ENCODE measurements around the gene ALKBH4. TPM values are rescaled to one million over a fixed set of nuclear protein-coding genes. Genes with fewer than 3 reads are reported as not detected.

ALKBH4 gene
- total and polyA plus RNA-seq, 2 of the 4 experiments (the other 2 are of a cell fraction), result 6.1 to 7.4 TPM

DNA sequence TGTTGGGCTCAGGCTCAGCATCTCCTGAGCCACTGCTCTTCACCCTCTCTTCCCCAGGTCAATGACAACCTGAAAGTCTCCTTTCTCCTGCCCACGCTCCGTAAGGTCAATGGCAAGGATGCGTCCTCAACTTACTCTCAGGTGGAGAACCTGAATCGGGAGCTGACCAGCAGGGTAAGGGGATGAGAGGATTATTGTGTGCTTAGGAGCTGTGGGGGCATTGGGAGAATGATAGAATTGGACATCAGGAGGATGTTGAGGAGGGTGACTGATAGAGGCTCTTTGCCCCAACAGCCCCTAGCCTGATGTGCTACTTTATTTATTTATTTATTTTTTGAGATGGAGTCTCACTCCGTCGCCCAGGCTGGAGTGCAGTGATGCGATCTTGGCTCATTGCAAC is 1.4 kb upstream of the ALKBH4 start:
- H2BK120ac ChIP-seq (ENCODE audit: low read depth, low read length), result no peak overlapping the region
- no peak overlapping the region for H3K56ac ChIP-seq (ENCODE audit: extremely low read depth, insufficient read depth, low read length)
- H3K4ac ChIP-seq (ENCODE audit: low read depth, low read length), result peak overlapping the region; percentile 27; the same call in 1 of the 2 replicates
- in situ Hi-C loops (cut with MboI; ENCODE audit: low sequenced_read_pairs) (no loop called here), dilution Hi-C loops (cut with HindIII; ENCODE audit: low sequenced_read_pairs, unreplicated experiment) (no loop called here), intact Hi-C loops (cut with micrococcal nuclease) (no loop called here)
- H3K9me1 ChIP-seq (ENCODE audit: insufficient read depth, low read length), result peaks cover 14% of the 10 kb centered on the region
- no peak overlapping the region for H2BK5ac ChIP-seq (ENCODE audit: low read depth, low read length, poor library complexity, severe bottlenecking)
- no peak overlapping the region for H2BK15ac ChIP-seq (ENCODE audit: low read depth, low read length)
- H3K36me3 ChIP-seq (ENCODE audit: control insufficient read depth, insufficient read depth, low read length), result peaks cover 20% of the 10 kb centered on the region
- BruUV-seq (replicated peaks), result no TSS peak
- peaks cover 6% of the 10 kb centered on the region for H3K4me1 ChIP-seq (ENCODE audit: control insufficient read depth, insufficient read depth, low read length)
- 100% methylated on average over 2 of the region's 7 CpGs; no CpG with 5 or more reads in 1 of the 2 experiments for WGBS, 2 experiments (ENCODE audit: extremely low coverage in 2 of 2, insufficient read length in 1 of 2)
- H3K23ac ChIP-seq (ENCODE audit: low read depth, low read length), result peak overlapping the region; percentile 85
- H3K4me2 ChIP-seq (ENCODE audit: low read depth, low read length), result no peak overlapping the region; the same call in 1 of the 2 replicates
- no peak for ATAC-seq (ENCODE audit: low read depth)
- H3K14ac ChIP-seq (replicated peaks; ENCODE audit: low read depth, low read length), result no peak overlapping the region
- H4K20me1 ChIP-seq (ENCODE audit: insufficient read depth, low read length), result peaks cover 6% of the 10 kb centered on the region
- no peak for DNase-seq
- no peaks in the 10 kb centered on the region for H3K27me3 ChIP-seq (ENCODE audit: control insufficient read depth, insufficient read depth, low read length)
- CTCF ChIA-PET, result no interaction called here
- peaks cover 25 to 58% of the 10 kb centered on the region in 2 experiments for H3K79me1 ChIP-seq (ENCODE audit: low read depth in 1 of 2, low read length in 2 of 2)
- POLR2A ChIA-PET (ENCODE audit: unreplicated experiment), result no interaction called here
- no peak overlapping the region for H3K9ac ChIP-seq (ENCODE audit: low read depth, low read length)
- peak overlapping the region; percentile 33 for H2AFZ ChIP-seq (replicated peaks; ENCODE audit: low read length, poor library complexity)
- H4K91ac ChIP-seq (ENCODE audit: insufficient read depth, low read depth, low read length), result no peak overlapping the region
- H2AK9ac ChIP-seq (replicated peaks; ENCODE audit: low read depth, low read length, poor library complexity), result peak overlapping the region; percentile 60
- H3K9me3 ChIP-seq (ENCODE audit: control insufficient read depth, insufficient read depth, low read length), result no peaks in the 10 kb centered on the region
- H4K8ac ChIP-seq (ENCODE audit: low read depth in 2 of 2, low read length in 2 of 2), result no peak overlapping the region
- no peak overlapping the region for H3K4me3 ChIP-seq (ENCODE audit: insufficient read depth, low read depth, low read length)
- no peak overlapping the region for H4K5ac ChIP-seq (ENCODE audit: low read depth, low read length)
- H3K18ac ChIP-seq (ENCODE audit: low read depth, low read length), result no peak overlapping the region
- TF ChIP-seq CHD1 (IDR thresholded peaks at IDR 0.05; ENCODE audit: low read depth, low read length), result no peak
- no peak for TF ChIP-seq CTCF (conservative IDR thresholded peaks at IDR 0.05; ENCODE audit: low read depth, low read length)
- no peak for TF ChIP-seq POLR2A (IDR thresholded peaks at IDR 0.05; ENCODE audit: low read depth, low read length)
- no peak for TF ChIP-seq RCOR1 (IDR thresholded peaks at IDR 0.05; ENCODE audit: insufficient replicate concordance, low read length)
- no peak for TF ChIP-seq USF2 (IDR thresholded peaks at IDR 0.05; ENCODE audit: low read depth, low read length)
- no peak overlapping the region for H2AK5ac ChIP-seq (ENCODE audit: low read depth, low read length)
- no peak overlapping the region for H2BK20ac ChIP-seq (ENCODE audit: low read depth, low read length)
- no peak overlapping the region for H3K27ac ChIP-seq (ENCODE audit: insufficient read depth, low read length)
